IPS DF 6.9 (cell line): Measurements from ENCODE around the gene WNT10A.

Source experiments
- DNase-seq: peaks from one replicate; pipeline ENCODE4 v3.0.0-alpha.2; 2013; ENCODE audit warnings: low read depth, low spot score
- H3K27ac ChIP-seq: one replicate; pipeline ENCODE4 v1.5.1; 2013; ENCODE audit warnings: low read length, control low read depth
- H3K27me3 ChIP-seq: 2 replicates; pipeline ENCODE4 v1.6.1; 2013; ENCODE audit warnings: mild to moderate bottlenecking, low read length; ENCODE audit not compliant: control insufficient read depth, insufficient read depth
- H3K36me3 ChIP-seq: 2 replicates; pipeline ENCODE4 v1.6.1; 2013; ENCODE audit warnings: low read length; ENCODE audit not compliant: control insufficient read depth, insufficient read depth
- H3K4me1 ChIP-seq: 2 replicates; pipeline ENCODE4 v1.6.1; 2013; ENCODE audit warnings: low read length; ENCODE audit not compliant: control insufficient read depth, insufficient read depth
- H3K4me3 ChIP-seq: 2 replicates; pipeline ENCODE4 v1.5.1; 2013; ENCODE audit warnings: mild to moderate bottlenecking, low read length
- H3K9me3 ChIP-seq: 2 replicates; pipeline ENCODE4 v1.6.1; 2013; ENCODE audit warnings: low read length, inconsistent platforms; ENCODE audit not compliant: control insufficient read depth, insufficient read depth
- WGBS: extraction: QIAGEN DNeasy Blood & Tissue Kit; methylation state at CpG from one replicate; pipeline ENCODE4 v1.1.7; 2013; ENCODE audit warnings: mixed read lengths, missing lambda C conversion rate; ENCODE audit not compliant: insufficient read length, insufficient coverage; 5-methylcytosine and 5-hydroxymethylcytosine counted together

The WNT10A gene

DNA sequence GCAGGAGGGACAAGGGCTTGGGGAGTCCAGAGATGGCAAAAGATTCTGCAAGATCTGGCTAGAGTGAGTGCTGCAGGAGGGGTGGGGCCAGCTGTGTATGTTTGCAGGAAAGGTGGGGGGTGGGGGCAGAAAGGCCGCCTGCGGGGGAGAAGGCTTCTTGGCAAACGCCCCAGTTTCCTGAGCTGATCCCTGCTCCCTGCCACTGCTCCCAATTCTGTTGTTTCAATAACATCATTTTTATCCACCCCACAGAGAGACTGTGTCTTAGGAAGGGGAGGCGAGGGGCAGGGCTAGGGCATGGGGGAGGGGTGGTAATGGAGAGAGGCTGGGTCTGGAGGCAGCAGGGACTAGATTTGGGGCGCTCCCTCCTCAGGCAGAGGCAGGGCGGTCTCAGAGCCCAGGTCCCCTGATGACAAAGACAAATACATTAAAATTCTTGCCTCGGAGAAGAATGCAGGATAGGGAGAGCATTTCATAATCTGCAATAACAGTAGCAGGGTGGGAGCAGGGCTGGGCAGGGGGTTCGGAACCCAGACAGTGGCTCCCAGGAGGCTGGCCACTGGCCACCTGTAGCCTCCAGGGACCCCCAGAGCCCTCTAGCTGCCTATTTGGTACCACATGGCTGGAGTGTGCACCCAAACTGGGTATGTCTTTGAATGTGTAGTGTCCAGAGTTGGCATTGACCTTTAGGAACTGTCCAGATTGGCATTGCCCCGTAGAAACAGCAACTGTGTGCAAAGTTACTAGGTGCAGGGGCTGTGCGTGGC is 23.1 kb upstream of the WNT10A start:
- Histone ChIP-seq H3K27me3 (peaks cover 79% of the 10 kb centered on the region), H3K27ac (no peak overlapping the region), H3K36me3 (no peaks in the 10 kb centered on the region), H3K9me3 (no peaks in the 10 kb centered on the region), H3K4me3 (no peak overlapping the region), H3K4me1 (peaks cover 8% of the 10 kb centered on the region)
- no peak for DNase-seq
- WGBS: no CpG with 5 or more reads among the region's 10 CpGs

DNA sequence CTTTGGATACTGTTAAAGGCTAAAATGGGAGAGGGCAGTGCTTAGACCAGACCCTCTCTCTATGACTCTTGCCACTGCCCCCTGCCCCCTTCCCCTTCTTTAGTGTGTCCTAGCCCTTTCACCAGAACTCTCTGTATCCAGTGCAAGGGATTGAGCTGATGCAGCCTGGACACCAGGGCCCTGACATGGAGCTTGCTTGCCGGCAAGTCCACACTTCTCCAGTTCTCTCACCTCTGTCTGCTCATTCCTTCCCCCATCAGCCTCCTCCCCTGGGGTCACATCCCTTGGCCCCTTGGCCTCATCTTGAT is 22.6 kb upstream of the WNT10A start:
- Histone ChIP-seq H3K27me3 (peaks cover 82% of the 10 kb centered on the region), H3K4me1 (peaks cover 8% of the 10 kb centered on the region), H3K9me3 (no peaks in the 10 kb centered on the region), H3K4me3 (no peak overlapping the region), H3K27ac (no peak overlapping the region), H3K36me3 (no peaks in the 10 kb centered on the region)
- DNase-seq: no peak
- WGBS: no CpG with 5 or more reads among the region's 1 CpG

DNA sequence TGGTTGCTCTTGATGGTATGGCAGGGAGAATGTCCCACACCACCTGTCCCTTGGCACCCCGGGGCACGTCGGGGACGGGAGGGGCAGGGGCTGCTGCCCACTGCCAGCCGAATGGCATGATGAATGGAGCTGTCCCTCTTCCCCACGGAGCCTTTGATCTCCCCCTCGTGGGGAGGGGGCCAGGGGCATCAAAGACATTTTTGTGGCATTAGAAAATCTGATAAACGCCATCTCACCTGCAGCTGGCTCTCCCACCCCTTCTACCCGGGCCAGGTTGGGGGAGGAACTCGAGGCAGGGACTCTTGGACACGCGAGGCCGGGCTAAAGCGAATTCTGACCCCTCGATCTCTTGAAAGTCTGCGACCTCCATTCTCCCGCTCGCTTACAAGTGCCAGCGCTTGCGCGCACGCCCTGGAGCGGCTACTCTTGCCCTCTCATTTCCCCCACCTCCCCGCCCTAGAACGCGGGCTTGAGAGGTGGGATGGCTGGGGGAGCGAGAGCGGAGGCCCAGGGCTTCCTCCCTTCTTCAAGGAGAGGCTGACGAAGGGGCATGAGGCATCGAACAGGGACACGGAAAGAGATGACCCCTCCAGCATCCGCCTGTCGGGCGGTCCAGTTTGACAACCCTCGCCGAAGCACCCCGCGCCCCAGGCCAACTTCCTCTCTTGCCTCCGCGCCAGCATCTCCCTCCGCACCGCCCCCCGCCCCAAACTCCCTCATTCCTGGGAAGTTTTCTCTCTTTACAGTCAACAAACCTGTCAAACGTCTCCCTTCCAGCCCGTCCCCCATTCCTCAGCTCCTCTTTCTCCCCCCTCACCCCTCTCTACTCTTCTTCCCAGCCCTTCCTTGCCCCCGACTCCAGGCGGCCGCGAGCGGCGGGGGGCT is 21.7 kb upstream of the WNT10A start:
- H3K36me3 ChIP-seq: no peaks in the 10 kb centered on the region
- peaks cover 77% of the 10 kb centered on the region for H3K27me3 ChIP-seq
- no peak overlapping the region for H3K27ac ChIP-seq
- H3K4me1 ChIP-seq: peaks cover 5% of the 10 kb centered on the region; the same call in 1 of the 2 replicates
- peak overlapping the region; percentile 14; the same call in 1 of the 2 replicates for H3K4me3 ChIP-seq
- WGBS: no CpG with 5 or more reads among the region's 51 CpGs
- DNase-seq: no peak
- no peaks in the 10 kb centered on the region for H3K9me3 ChIP-seq

- Histone ChIP-seq H3K4me1 (peaks cover 5% of the 10 kb centered on the region; the same call in 1 of the 2 replicates), H3K9me3 (no peaks in the 10 kb centered on the region), H3K4me3 (peak within 1 kb of the TSS; percentile 20; the same call in 1 of the 2 replicates), H3K27me3 (peaks cover 72% of the 10 kb centered on the region), H3K36me3 (no peaks in the 10 kb centered on the region), H3K27ac (no peak within 1 kb of the TSS)
- WGBS: no CpG with 5 or more reads among the region's 64 CpGs
- no peak for DNase-seq
Observed at GRCh38 chr2:218859556-218859987, 21.1 kb upstream of the WNT10A start, which contains the start of gene WNT6. WNT6 (plus strand) TSS chr2:218859805; CDS start chr2:218860038, 233 bp downstream.

GRCh38 chr2:218859988-218860831 is 20.4 kb upstream of the WNT10A start:
- Histone ChIP-seq H3K36me3 (no peaks in the 10 kb centered on the region), H3K4me3 (peak overlapping the region; percentile 20; the same call in 1 of the 2 replicates), H3K27ac (no peak overlapping the region), H3K9me3 (no peaks in the 10 kb centered on the region), H3K27me3 (peaks cover 66% of the 10 kb centered on the region), H3K4me1 (peaks cover 3% of the 10 kb centered on the region; the same call in 1 of the 2 replicates)
- WGBS: no CpG with 5 or more reads among the region's 47 CpGs
- DNase-seq: no peak

DNA sequence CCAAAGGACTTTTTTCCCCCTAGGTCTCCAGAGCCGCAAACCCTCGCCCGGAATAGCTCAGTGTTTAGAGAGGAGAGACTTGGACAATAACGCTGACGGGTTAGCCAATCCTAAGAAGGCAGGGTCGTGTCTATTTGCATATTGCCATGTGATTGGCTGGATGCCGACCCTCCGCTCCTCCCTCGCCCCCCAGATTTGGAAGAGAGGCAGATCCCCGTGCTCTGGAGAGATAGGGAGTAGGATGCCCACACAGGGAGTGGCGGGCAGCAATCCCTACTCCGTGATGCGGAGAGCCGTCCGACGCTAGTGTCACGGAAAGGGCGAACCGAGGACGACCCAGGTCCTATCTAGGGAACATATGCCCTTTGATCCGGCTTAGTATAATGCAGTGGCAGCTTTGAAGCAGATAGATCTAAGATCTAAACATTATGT is 19.7 kb upstream of the WNT10A start:
- WGBS: no CpG with 5 or more reads among the region's 21 CpGs
- Histone ChIP-seq H3K27ac (no peak overlapping the region), H3K9me3 (no peaks in the 10 kb centered on the region), H3K27me3 (peaks cover 59% of the 10 kb centered on the region), H3K36me3 (no peaks in the 10 kb centered on the region), H3K4me1 (peaks cover 3% of the 10 kb centered on the region; the same call in 1 of the 2 replicates), H3K4me3 (no peak overlapping the region)
- DNase-seq: peak; percentile 76

- H3K36me3 ChIP-seq: no peaks in the 10 kb centered on the region
- DNase-seq: no peak
- no peaks in the 10 kb centered on the region for H3K9me3 ChIP-seq
- no peak overlapping the region for H3K27ac ChIP-seq
- no peak overlapping the region for H3K4me3 ChIP-seq
- no CpG with 5 or more reads among the region's 7 CpGs for WGBS
- H3K27me3 ChIP-seq: peaks cover 52% of the 10 kb centered on the region
- H3K4me1 ChIP-seq: peaks cover 3% of the 10 kb centered on the region; the same call in 1 of the 2 replicates
Observed at GRCh38 chr2:218861645-218862318, 18.9 kb upstream of the WNT10A start.

DNA sequence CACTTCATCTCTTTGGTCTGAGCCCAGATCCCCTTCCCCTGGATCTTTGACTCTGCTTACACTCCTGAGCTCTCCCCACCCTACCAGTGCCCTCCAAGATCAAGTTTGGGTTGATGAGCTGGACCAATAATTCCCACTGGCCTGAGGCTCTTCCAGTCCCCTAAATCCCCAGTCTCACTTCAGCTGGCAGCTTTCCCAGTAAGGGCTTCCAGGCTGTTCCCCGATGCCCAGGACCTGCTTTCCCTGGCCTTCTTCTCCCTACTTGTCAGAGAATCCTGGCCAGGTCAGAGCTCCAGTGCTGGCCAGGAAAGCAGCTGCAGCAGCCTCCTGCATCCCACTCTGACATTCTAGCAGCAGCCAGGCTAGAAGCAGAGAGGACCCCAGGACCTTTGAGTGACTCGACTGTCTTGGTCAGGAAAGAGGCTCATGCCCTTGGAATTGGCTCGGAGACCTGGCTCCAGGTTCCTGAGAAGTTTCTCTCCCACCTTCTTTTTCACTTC is 17.6 kb upstream of the WNT10A start:
- DNase-seq: no peak
- H3K9me3 ChIP-seq: no peaks in the 10 kb centered on the region
- no peak overlapping the region for H3K4me3 ChIP-seq
- no peaks in the 10 kb centered on the region for H3K36me3 ChIP-seq
- H3K27me3 ChIP-seq: peaks cover 51% of the 10 kb centered on the region
- H3K27ac ChIP-seq: no peak overlapping the region
- WGBS: no CpG with 5 or more reads among the region's 3 CpGs
- peaks cover 3% of the 10 kb centered on the region; the same call in 1 of the 2 replicates for H3K4me1 ChIP-seq

- Histone ChIP-seq H3K4me3 (no peak overlapping the region), H3K9me3 (no peaks in the 10 kb centered on the region), H3K4me1 (no peaks in the 10 kb centered on the region), H3K27me3 (peaks cover 54% of the 10 kb centered on the region), H3K36me3 (no peaks in the 10 kb centered on the region), H3K27ac (no peak overlapping the region)
- no CpG with 5 or more reads among the region's 4 CpGs for WGBS
- no peak for DNase-seq
Observed at GRCh38 chr2:218865396-218865795, 15.3 kb upstream of the WNT10A start.
